Medulla oblongata (tissue), 1 donor: ENCODE measurements around the gene DNAI1.

ENCODE experiments used
- DNase-seq: peaks from one replicate; pipeline ENCODE4 v3.0.0-alpha.2; 2015; ENCODE audit errors: extremely low spot score

DNAI1 gene

GRCh38 chr9:34557426-34558321 is 99.1 kb downstream of the DNAI1 start:
- DNase-seq = no peak

DNA sequence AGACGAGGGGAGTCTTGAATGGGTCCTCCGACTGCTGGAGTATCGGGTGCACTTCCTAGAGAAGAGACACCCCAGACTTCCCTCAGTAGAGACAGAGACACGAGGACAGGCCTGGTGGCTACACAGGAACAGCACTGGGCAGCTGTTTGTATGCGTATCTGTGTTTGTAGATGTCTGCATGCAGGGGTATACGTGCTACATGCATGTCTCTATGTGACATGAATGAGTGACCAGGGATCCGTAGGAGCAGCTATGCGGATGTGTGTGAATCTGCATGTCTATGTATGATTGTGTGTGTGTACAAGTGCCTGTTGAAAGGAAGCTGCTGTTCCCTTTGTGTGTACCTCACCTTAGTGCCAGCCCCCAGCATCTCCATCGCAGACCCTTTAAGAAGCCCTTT is 99.8 kb downstream of the DNAI1 start:
- DNase-seq = no peak

GRCh38 chr9:34558919-34559623 is 100.5 kb downstream of the DNAI1 start:
- DNase-seq = no peak

- DNase-seq = no peak
These were observed 101.2 kb downstream of the DNAI1 start for GRCh38 chr9:34559624-34560455.

- no peak for DNase-seq
These were observed 102.1 kb downstream of the DNAI1 start for GRCh38 chr9:34560599-34561214.

DNA sequence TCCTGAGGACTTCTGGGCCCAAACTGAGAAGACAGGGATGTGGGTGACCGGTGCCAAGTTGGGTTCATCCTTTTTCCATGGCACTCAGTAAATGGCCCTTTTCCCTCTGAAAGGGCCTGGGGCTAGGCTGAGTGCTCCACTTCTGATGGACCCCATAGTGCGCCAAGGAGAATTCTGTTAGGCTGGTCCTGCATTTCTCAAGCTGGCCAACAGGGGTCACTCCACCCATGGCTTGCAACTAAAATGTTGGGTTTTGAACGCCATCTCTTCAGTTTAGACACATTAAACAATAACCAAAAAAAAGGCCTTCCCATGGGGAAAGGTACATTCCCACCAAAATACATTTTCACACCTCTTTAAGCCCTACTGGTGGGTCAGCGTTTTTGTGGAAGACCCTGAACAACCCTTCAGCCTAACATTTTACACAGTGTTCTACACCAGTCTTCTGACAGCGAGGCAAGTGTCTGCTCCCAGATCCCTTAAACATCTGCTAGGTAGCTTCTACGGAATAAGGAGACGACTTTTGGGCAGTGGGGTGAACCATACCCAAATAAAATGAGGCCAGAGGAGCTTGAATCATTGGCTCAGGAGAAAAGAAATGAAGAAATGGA is 103.6 kb downstream of the DNAI1 start:
- no peak for DNase-seq

DNA sequence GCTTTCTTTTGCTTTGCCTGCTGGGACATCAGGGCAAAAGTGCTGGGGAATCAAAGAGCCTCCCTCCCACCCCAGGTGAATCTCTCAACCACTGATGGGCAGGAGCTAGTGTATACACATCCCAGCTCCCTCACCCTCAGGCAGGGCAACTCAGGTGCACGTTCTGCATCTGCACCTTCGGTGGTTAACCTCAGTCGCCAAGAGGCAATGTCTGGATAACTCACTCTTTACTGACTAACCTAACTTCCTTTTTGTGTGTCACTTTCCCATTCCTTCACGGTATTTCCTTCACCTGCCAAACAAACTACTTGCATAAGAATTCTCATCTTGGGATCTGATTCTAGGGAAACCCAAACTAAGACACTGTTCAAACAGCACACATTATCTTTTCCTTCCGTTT is 104.7 kb downstream of the DNAI1 start:
- no peak for DNase-seq

- no peak for DNase-seq
These were observed 106.0 kb downstream of the DNAI1 start for GRCh38 chr9:34564617-34565016.

- DNase-seq = no peak
These were observed 107.3 kb downstream of the DNAI1 start for GRCh38 chr9:34565856-34566255.

GRCh38 chr9:34566322-34566721 is 107.7 kb downstream of the DNAI1 start:
- DNase-seq = no peak

DNA sequence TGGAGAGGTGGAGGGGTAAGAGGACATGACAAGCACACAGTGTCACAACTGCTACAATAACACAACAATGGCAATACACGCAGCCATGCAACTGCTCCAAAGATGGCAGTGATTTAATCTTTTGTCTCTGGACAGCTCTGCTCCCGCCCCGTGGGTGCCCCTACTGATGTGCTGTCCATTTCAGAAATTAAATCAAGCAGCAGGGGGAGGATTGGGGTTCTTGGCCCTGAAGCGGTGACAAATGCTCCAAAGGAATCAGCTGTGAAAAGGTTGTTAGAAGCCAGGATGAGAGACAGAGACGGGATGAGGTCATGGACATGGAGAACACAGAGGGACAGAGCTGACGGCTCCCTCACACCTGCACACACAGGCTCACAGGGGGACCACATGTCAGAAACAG is 108.4 kb downstream of the DNAI1 start:
- DNase-seq = no peak

- DNase-seq = no peak
These were observed 109.5 kb downstream of the DNAI1 start for GRCh38 chr9:34568133-34568532.

- no peak for DNase-seq
These were observed 110.2 kb downstream of the DNAI1 start for GRCh38 chr9:34568774-34569173.

GRCh38 chr9:34570376-34570775 is 111.8 kb downstream of the DNAI1 start:
- DNase-seq = no peak
